Measurements from ENCODE around the gene SELP.

Gene SELP

DNA sequence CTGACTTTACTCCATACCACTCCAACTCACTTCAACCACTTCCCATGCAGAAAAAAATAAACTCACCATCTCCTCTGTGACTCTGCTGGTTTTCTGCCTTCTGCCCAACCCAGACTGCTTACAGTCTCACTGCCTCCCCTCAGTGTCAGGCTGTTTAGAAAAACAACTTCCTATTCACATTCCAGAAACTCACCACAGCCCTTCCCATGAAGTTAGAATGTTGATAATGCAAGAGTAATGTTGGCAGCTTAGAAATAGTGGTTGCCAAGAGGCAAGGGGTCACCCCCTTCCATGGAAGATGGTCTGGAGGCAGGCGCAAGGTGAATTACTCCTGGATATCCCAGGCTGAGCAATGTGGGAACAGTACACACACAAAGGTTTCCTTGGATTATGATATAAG lies at the start of gene SELP:
TSS of gene SELP (minus strand) at position 119 of the 400 bp plus-strand sequence. CDS start at position 69, 50 bp downstream.
- TF ChIP-seq, protein P1, sequence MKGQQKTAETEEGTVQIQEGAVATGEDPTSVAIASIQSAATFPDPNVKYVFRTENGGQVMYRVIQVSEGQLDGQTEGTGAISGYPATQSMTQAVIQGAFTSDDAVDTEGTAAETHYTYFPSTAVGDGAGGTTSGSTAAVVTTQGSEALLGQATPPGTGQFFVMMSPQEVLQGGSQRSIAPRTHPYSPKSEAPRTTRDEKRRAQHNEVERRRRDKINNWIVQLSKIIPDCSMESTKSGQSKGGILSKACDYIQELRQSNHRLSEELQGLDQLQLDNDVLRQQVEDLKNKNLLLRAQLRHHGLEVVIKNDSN (IDR thresholded peaks at IDR 0.05): no peak
- TF ChIP-seq MAX (IDR thresholded peaks at IDR 0.05) (no peak), YY1 (IDR thresholded peaks at IDR 0.05; ENCODE audit: low read depth) (no peak), TCF12 (IDR thresholded peaks at IDR 0.05; ENCODE audit: low read depth) (no peak), EP300 (IDR thresholded peaks at IDR 0.05; ENCODE audit: borderline replicate concordance) (no peak), TAF1 (IDR thresholded peaks at IDR 0.05; ENCODE audit: low read depth) (no peak), NFIC (IDR thresholded peaks at IDR 0.05) (no peak), CEBPB (IDR thresholded peaks at IDR 0.05) (no peak), TEAD4 (IDR thresholded peaks at IDR 0.05) (no peak), CREB1 (IDR thresholded peaks at IDR 0.05; ENCODE audit: low read depth) (no peak), FOXM1 (IDR thresholded peaks at IDR 0.05; ENCODE audit: borderline replicate concordance, low read depth) (no peak), RAD21 (IDR thresholded peaks at IDR 0.05; ENCODE audit: low read depth) (no peak), EGR1 (IDR thresholded peaks at IDR 0.05) (no peak), ZBTB7A (IDR thresholded peaks at IDR 0.05; ENCODE audit: low read depth) (no peak)
- TF ChIP-seq, protein P2, sequence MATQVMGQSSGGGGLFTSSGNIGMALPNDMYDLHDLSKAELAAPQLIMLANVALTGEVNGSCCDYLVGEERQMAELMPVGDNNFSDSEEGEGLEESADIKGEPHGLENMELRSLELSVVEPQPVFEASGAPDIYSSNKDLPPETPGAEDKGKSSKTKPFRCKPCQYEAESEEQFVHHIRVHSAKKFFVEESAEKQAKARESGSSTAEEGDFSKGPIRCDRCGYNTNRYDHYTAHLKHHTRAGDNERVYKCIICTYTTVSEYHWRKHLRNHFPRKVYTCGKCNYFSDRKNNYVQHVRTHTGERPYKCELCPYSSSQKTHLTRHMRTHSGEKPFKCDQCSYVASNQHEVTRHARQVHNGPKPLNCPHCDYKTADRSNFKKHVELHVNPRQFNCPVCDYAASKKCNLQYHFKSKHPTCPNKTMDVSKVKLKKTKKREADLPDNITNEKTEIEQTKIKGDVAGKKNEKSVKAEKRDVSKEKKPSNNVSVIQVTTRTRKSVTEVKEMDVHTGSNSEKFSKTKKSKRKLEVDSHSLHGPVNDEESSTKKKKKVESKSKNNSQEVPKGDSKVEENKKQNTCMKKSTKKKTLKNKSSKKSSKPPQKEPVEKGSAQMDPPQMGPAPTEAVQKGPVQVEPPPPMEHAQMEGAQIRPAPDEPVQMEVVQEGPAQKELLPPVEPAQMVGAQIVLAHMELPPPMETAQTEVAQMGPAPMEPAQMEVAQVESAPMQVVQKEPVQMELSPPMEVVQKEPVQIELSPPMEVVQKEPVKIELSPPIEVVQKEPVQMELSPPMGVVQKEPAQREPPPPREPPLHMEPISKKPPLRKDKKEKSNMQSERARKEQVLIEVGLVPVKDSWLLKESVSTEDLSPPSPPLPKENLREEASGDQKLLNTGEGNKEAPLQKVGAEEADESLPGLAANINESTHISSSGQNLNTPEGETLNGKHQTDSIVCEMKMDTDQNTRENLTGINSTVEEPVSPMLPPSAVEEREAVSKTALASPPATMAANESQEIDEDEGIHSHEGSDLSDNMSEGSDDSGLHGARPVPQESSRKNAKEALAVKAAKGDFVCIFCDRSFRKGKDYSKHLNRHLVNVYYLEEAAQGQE (IDR thresholded peaks at IDR 0.05; ENCODE audit: low read depth): no peak

GRCh38 chr1:169679692-169680091 lies 49.8 kb upstream of the SELP start:
- TF ChIP-seq TCF12 (IDR thresholded peaks at IDR 0.05; ENCODE audit: low read depth) (no peak), TEAD4 (IDR thresholded peaks at IDR 0.05) (no peak), CREB1 (IDR thresholded peaks at IDR 0.05; ENCODE audit: low read depth) (no peak), FOXM1 (IDR thresholded peaks at IDR 0.05; ENCODE audit: borderline replicate concordance, low read depth) (no peak), MAX (IDR thresholded peaks at IDR 0.05) (no peak), NFIC (IDR thresholded peaks at IDR 0.05) (no peak), CEBPB (IDR thresholded peaks at IDR 0.05) (no peak), TAF1 (IDR thresholded peaks at IDR 0.05; ENCODE audit: low read depth) (no peak), EGR1 (IDR thresholded peaks at IDR 0.05) (no peak), YY1 (IDR thresholded peaks at IDR 0.05; ENCODE audit: low read depth) (no peak), ZBTB7A (IDR thresholded peaks at IDR 0.05; ENCODE audit: low read depth) (no peak), RAD21 (IDR thresholded peaks at IDR 0.05; ENCODE audit: low read depth) (no peak), EP300 (IDR thresholded peaks at IDR 0.05; ENCODE audit: borderline replicate concordance) (no peak)
- TF ChIP-seq, protein P2 (IDR thresholded peaks at IDR 0.05; ENCODE audit: low read depth): no peak
- TF ChIP-seq, protein P1 (IDR thresholded peaks at IDR 0.05): no peak

GRCh38 chr1:169676001-169676400 lies 46.1 kb upstream of the SELP start:
- no peak for TF ChIP-seq MAX (IDR thresholded peaks at IDR 0.05)
- TF ChIP-seq EGR1 (IDR thresholded peaks at IDR 0.05): no peak
- no peak for TF ChIP-seq NFIC (IDR thresholded peaks at IDR 0.05)
- no peak for TF ChIP-seq RAD21 (IDR thresholded peaks at IDR 0.05; ENCODE audit: low read depth)
- TF ChIP-seq ZBTB7A (IDR thresholded peaks at IDR 0.05; ENCODE audit: low read depth): no peak
- TF ChIP-seq CREB1 (IDR thresholded peaks at IDR 0.05; ENCODE audit: low read depth): no peak
- TF ChIP-seq CEBPB (IDR thresholded peaks at IDR 0.05): no peak
- TF ChIP-seq EP300 (IDR thresholded peaks at IDR 0.05; ENCODE audit: borderline replicate concordance): no peak

GRCh38 chr1:169670836-169671235 lies 40.9 kb upstream of the SELP start:
- TF ChIP-seq CEBPB (IDR thresholded peaks at IDR 0.05) (no peak), EP300 (IDR thresholded peaks at IDR 0.05; ENCODE audit: borderline replicate concordance) (no peak), TCF12 (IDR thresholded peaks at IDR 0.05; ENCODE audit: low read depth) (no peak), RAD21 (IDR thresholded peaks at IDR 0.05; ENCODE audit: low read depth) (no peak), EGR1 (IDR thresholded peaks at IDR 0.05) (no peak), MAX (IDR thresholded peaks at IDR 0.05) (no peak), FOXM1 (IDR thresholded peaks at IDR 0.05; ENCODE audit: borderline replicate concordance, low read depth) (no peak), TEAD4 (IDR thresholded peaks at IDR 0.05) (no peak), CREB1 (IDR thresholded peaks at IDR 0.05; ENCODE audit: low read depth) (no peak), ZBTB7A (IDR thresholded peaks at IDR 0.05; ENCODE audit: low read depth) (no peak), TAF1 (IDR thresholded peaks at IDR 0.05; ENCODE audit: low read depth) (no peak), YY1 (IDR thresholded peaks at IDR 0.05; ENCODE audit: low read depth) (no peak), NFIC (IDR thresholded peaks at IDR 0.05) (no peak)
- TF ChIP-seq, protein P2 (IDR thresholded peaks at IDR 0.05; ENCODE audit: low read depth): no peak
- TF ChIP-seq, protein P1 (IDR thresholded peaks at IDR 0.05): no peak

All from Ishikawa (cell line).